K562 (cell line): ENCODE data around the gene ZDHHC8. TPM values are rescaled to one million over a fixed set of nuclear protein-coding genes. Genes with fewer than 3 reads are reported as not detected.

Experiments used
- CBX1 ChIP-seq: sonication (generic); IDR thresholded peaks from 2 replicates; pipeline ENCODE4 v1.6.1; 2016; ENCODE audit warnings: antibody characterized with exemption, low read depth, mild to moderate bottlenecking
- CHAMP1 ChIP-seq: fragments of 450-650 bp; IDR thresholded peaks from 2 replicates; pipeline ENCODE4 v1.6.1; 2016; ENCODE audit warnings: mild to moderate bottlenecking
- HBP1 ChIP-seq: fragments of 450-650 bp; formaldehyde crosslinking; IDR thresholded peaks from 2 replicates; pipeline ENCODE4 v1.4.0; 2022; ENCODE audit warnings: missing genetic modification characterization
- HMG20B ChIP-seq: fragments of 250-450 bp; sonication (Bioruptor Pico); IDR thresholded peaks from 2 replicates; pipeline ENCODE4 v1.5.0; 2021; ENCODE audit warnings: mild to moderate bottlenecking
- HMGXB4 ChIP-seq: sonication (generic); formaldehyde crosslinking; IDR thresholded peaks from 2 replicates; pipeline ENCODE4 v1.8.1; 2023; ENCODE audit warnings: mild to moderate bottlenecking, missing genetic modification reagents
- HNRNPK ChIP-seq: fragments of 200-400 bp; formaldehyde crosslinking; IDR thresholded peaks from one replicate; pipeline ENCODE4 v1.6.1; 2018; ENCODE audit warnings: mild to moderate bottlenecking, low read depth, low read length; ENCODE audit not compliant: poor library complexity, severe bottlenecking
- MBD2 ChIP-seq: sonication (generic); IDR thresholded peaks from 2 replicates; pipeline ENCODE4 v1.6.1; 2016; ENCODE audit warnings: low read depth, borderline replicate concordance
- MYNN ChIP-seq, 2 experiments: sonication (generic); formaldehyde crosslinking in 1 of 2; IDR thresholded peaks; 2 replicates each; pipeline versions ENCODE4 v1.5.0 to v1.6.1; 2016 to 2020; ENCODE audit warnings: antibody characterized with exemption in 1 of 2, missing genetic modification reagents in 1 of 2
- NFYB ChIP-seq: IDR thresholded peaks from 2 replicates; pipeline ENCODE4 v1.6.1; 2011; ENCODE audit warnings: mild to moderate bottlenecking, moderate library complexity; ENCODE audit not compliant: insufficient read length; ENCODE audit errors: extremely low read depth
- NR1H2 ChIP-seq: sonication (generic); formaldehyde crosslinking; IDR thresholded peaks from 2 replicates; pipeline ENCODE4 v1.4.0; 2020; ENCODE audit warnings: mild to moderate bottlenecking, missing genetic modification reagents
- NUFIP1 ChIP-seq: fragments of 450-650 bp; IDR thresholded peaks from 2 replicates; pipeline ENCODE4 v1.6.1; 2018; ENCODE audit not compliant: partially characterized antibody
- PTRF ChIP-seq: fragments of 450-650 bp; IDR thresholded peaks from 2 replicates; pipeline ENCODE4 v1.6.1; 2016; ENCODE audit warnings: mild to moderate bottlenecking, missing genetic modification characterization, missing compliant biosample characterization
- SIN3B ChIP-seq: fragments of 450-650 bp; IDR thresholded peaks from 2 replicates; pipeline ENCODE4 v1.6.1; 2017; ENCODE audit warnings: low read depth, mild to moderate bottlenecking, moderate library complexity
- SMARCC2 ChIP-seq: fragments of 450-650 bp; IDR thresholded peaks from 2 replicates; pipeline ENCODE4 v1.6.1; 2017; ENCODE audit warnings: antibody characterized with exemption, moderate library complexity, mild to moderate bottlenecking, low read depth
- THRAP3 ChIP-seq: fragments of 450-650 bp; IDR thresholded peaks from 2 replicates; pipeline ENCODE4 v1.6.1; 2016; ENCODE audit warnings: mild to moderate bottlenecking, inconsistent platforms, borderline replicate concordance
- ZBTB11 ChIP-seq, 3 experiments: fragments of 200-800 bp in 1 of 3; fragments of 250-450 bp in 1 of 3; fragments of 450-650 bp in 1 of 3; sonication (Bioruptor Pico) in 1 of 3; sonication (Bioruptor generic) in 1 of 3; formaldehyde crosslinking in 1 of 3; IDR thresholded peaks; 2 replicates each; pipeline versions ENCODE4 v1.6.1 to v1.8.0; 2016 to 2022; ENCODE audit warnings: mild to moderate bottlenecking in 2 of 3, missing genetic modification characterization in 2 of 3, missing compliant biosample characterization in 1 of 3, moderate library complexity in 1 of 3
- ZNF253 ChIP-seq: fragments of 250-450 bp; sonication (Bioruptor Pico); conservative IDR thresholded peaks from 2 replicates; pipeline ENCODE4 v1.6.1; 2021; ENCODE audit warnings: mild to moderate bottlenecking
- polyA plus RNA-seq, 8 experiments: library from polyadenylated mRNA; depleted of rRNA in 4 of 8; stranded (reverse) in 5 of 8; unstranded in 3 of 8; fragments of >200 nt; fragmentation: Nextera tagmentation in 2 of 8; fragmentation: Illumina TruSeq in 1 of 8; extraction: Ambion mirVana in 2 of 8; extraction: Trizol in 1 of 8; gene quantifications; 2 replicates each; pipeline versions ENCODE4 v1.2.1 to v1.2.3, GENCODE V29; 2011 to 2014; ENCODE audit warnings: inconsistent platforms in 1 of 8, missing spikeins in 1 of 8
- total RNA-seq, 7 experiments: library from RNA; depleted of rRNA in 6 of 7; stranded (reverse); fragments of >200 nt in 6 of 7; fragmentation: Illumina TruSeq in 2 of 7; extraction: Trizol in 2 of 7; gene quantifications; 2 replicates each; pipeline versions ENCODE4 v1.2.1 to v1.2.3, GENCODE V29; 2011 to 2021; ENCODE audit warnings: low replicate concordance in 1 of 7

The ZDHHC8 gene
- total and polyA plus RNA-seq, 9 of the 15 experiments (the other 6 are each of a cell fraction or from before 2014, with no cell fraction given): 0.04 to 109 (median 16.4) TPM

- TF ChIP-seq HMG20B (CRISPR knock-in tag) (no peak), MYNN (IDR thresholded peaks at IDR 0.05) (no peak), MYNN (CRISPR knock-in tag; IDR thresholded peaks at IDR 0.05) (peak; percentile 78), HMGXB4 (CRISPR knock-in tag) (no peak; the same call in 1 of the 2 replicates), CHAMP1 (no peak), THRAP3 (no peak), NR1H2 (CRISPR knock-in tag) (no peak), NFYB (no peak), SIN3B (peak; percentile 59), HNRNPK (no peak), ZBTB11 (CRISPR knock-in tag; IDR thresholded peaks at IDR 0.05) (peak in 1 of 3 experiments; percentile 55; a peak in 2 of 6 replicates), NUFIP1 (no peak), SMARCC2 (no peak), PTRF (tag) (no peak), MBD2 (peak; percentile 52; the same call in 1 of the 2 replicates), ZNF253 (CRISPR knock-in tag) (no peak), CBX1 (0 out of 2 replicates have a peak, but pooled peaks have one; percentile 7), HBP1 (CRISPR knock-in tag) (0 out of 2 replicates have a peak, but pooled peaks have one; percentile 45)
Observed at GRCh38 chr22:20130731-20131596, 640 bp upstream of the ZDHHC8 start (continued).
